Measurements from ENCODE around the gene GDI2. TPM values are rescaled to one million over a fixed set of nuclear protein-coding genes. Genes with fewer than 3 reads are reported as not detected.

GDI2 gene
- total RNA-seq, 1 donor from 2014 or later: 289 TPM

- Mint-ChIP-seq H3K4me1 (peaks cover 74% of the 10 kb centered on the region), H3K27me3 (no peaks in the 10 kb centered on the region), H3K4me3 (peak overlapping the region; percentile 61), H3K27ac (peak overlapping the region; percentile 94), H3K9me3 (no peaks in the 10 kb centered on the region), H3K36me3 (ENCODE audit: low read depth) (peaks cover 8% of the 10 kb centered on the region)
- peak; percentile 16 for ATAC-seq (ENCODE audit: low read depth)
- intact Hi-C loops (cut with micrococcal nuclease): loop anchor here (1.0 kb wide), 2 partner anchors 23 to 35 kb away; no protein-coding TSS in a partner anchor
- DNase-seq: no peak
- TF ChIP-seq CTCF (IDR thresholded peaks at IDR 0.05): no peak
- ChIA-PET CTCF (interaction anchor here (1.5 to 2.4 kb wide), 6 partner anchors 23 to 60 kb away, joined by 4 to 8 read pairs (median 6); no protein-coding TSS in a partner anchor), POLR2A (interaction anchor here (0.6 to 9.6 kb wide), 14 partner anchors 8 to 133 kb away, joined by 3 to 373 read pairs (median 12); partner anchors contain the start of genes ANKRD16 and FBH1)
Observed at GRCh38 chr10:5817322-5818047, 4.3 kb upstream of the GDI2 start.

- peak; percentile 30 for ATAC-seq (ENCODE audit: low read depth)
Observed at GRCh38 chr10:5816170-5816569, 2.9 kb upstream of the GDI2 start.

GRCh38 chr10:5814110-5815107 lies 1.2 kb upstream of the GDI2 start:
- H3K4me1 Mint-ChIP-seq: peaks cover 80% of the 10 kb centered on the region
- ATAC-seq (ENCODE audit: low read depth) (no peak), DNase-seq (no peak)
- H3K27ac Mint-ChIP-seq: peak overlapping the region; percentile 94
- TF ChIP-seq CTCF (IDR thresholded peaks at IDR 0.05): no peak
- no peaks in the 10 kb centered on the region for H3K27me3 Mint-ChIP-seq
- intact Hi-C loops (cut with micrococcal nuclease): loop anchor here (5.0 kb wide), 1 partner anchor 367 kb away; no protein-coding TSS in a partner anchor
- peaks cover 25% of the 10 kb centered on the region for H3K36me3 Mint-ChIP-seq (ENCODE audit: low read depth)
- peak overlapping the region; percentile 91 for H3K4me3 Mint-ChIP-seq
- no peaks in the 10 kb centered on the region for H3K9me3 Mint-ChIP-seq
- POLR2A ChIA-PET: interaction anchor here (0.6 to 12.7 kb wide), 26 partner anchors 10 to 367 kb away, joined by 3 to 373 read pairs (median 7); partner anchors contain the start of genes ANKRD16 and FBH1
- CTCF ChIA-PET: interaction anchor here (0.8 to 2.0 kb wide), 5 partner anchors 9 to 82 kb away, joined by 3 to 10 read pairs (median 3); no protein-coding TSS in a partner anchor

More at GRCh38 chr10:5816170-5816569, 2.9 kb upstream of the GDI2 start:
- Mint-ChIP-seq H3K27me3 (no peaks in the 10 kb centered on the region), H3K9me3 (no peaks in the 10 kb centered on the region), H3K4me3 (peak overlapping the region; percentile 58), H3K4me1 (peaks cover 78% of the 10 kb centered on the region), H3K36me3 (ENCODE audit: low read depth) (peaks cover 18% of the 10 kb centered on the region), H3K27ac (peak overlapping the region; percentile 94)
- ChIA-PET POLR2A (interaction anchor here (0.8 to 12.7 kb wide), 7 partner anchors 9 to 72 kb away, joined by 3 to 373 read pairs (median 46); partner anchors contain the start of genes ANKRD16 and FBH1), CTCF (no interaction called here)
- TF ChIP-seq CTCF (IDR thresholded peaks at IDR 0.05): no peak
- DNase-seq: no peak
- intact Hi-C loops (cut with micrococcal nuclease): no loop called here

- no peaks in the 10 kb centered on the region for H3K27me3 Mint-ChIP-seq
- CTCF ChIA-PET: interaction anchor here (1.3 to 2.0 kb wide), 4 partner anchors 8 to 77 kb away, joined by 3 to 10 read pairs (median 6); partner anchors contain the start of genes ANKRD16 and FBH1
- peak overlapping the region; percentile 91 for H3K4me3 Mint-ChIP-seq
- ATAC-seq (ENCODE audit: low read depth) (no peak), DNase-seq (no peak)
- H3K4me1 Mint-ChIP-seq: peaks cover 82% of the 10 kb centered on the region
- no peak for TF ChIP-seq CTCF (IDR thresholded peaks at IDR 0.05)
- POLR2A ChIA-PET: interaction anchor here (0.6 to 12.7 kb wide), 35 partner anchors 9 to 365 kb away, joined by 3 to 373 read pairs (median 5); partner anchors contain the start of genes ANKRD16, FBH1 and TASOR2
- no peaks in the 10 kb centered on the region for H3K9me3 Mint-ChIP-seq
- intact Hi-C loops (cut with micrococcal nuclease): loop anchor here (1.0 to 5.0 kb wide), 7 partner anchors 39 to 366 kb away; partner anchors contain the start of genes ANKRD16 and IL15RA
- peak overlapping the region; percentile 94 for H3K27ac Mint-ChIP-seq
- peaks cover 33% of the 10 kb centered on the region for H3K36me3 Mint-ChIP-seq (ENCODE audit: low read depth)
Observed at GRCh38 chr10:5813091-5813340, 218 bp downstream of the GDI2 start.
